ENCODE results near the gene PTPRD. TPM values are rescaled to one million over a fixed set of nuclear protein-coding genes. Genes with fewer than 3 reads are reported as not detected.

PTPRD gene
- total RNA-seq, 4 donors from 2014 or later, result 19.6 to 78.9 (median 45.6) TPM

DNA sequence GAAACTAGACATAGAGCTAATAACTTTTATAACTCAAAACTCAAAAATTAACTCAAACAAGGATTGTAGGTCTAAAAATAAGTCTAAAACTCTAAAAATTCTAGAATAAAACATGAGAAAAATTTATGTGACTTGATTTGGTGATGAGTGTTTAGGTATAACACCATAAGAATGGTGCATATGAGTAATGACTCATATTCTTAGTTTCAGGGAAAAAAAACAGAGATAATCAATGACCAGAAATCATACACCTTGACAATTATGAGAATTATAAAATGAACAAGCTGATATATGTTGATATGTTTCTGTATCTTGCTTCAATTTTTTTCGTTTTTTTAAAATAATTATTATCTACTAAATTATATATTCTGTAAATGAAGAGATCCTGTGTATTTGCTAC is 541.2 kb downstream of the PTPRD start:
- Histone ChIP-seq H3K27ac (no peak overlapping the region), H3K27me3 (no peaks in the 10 kb centered on the region), H3K4me1 (no peaks in the 10 kb centered on the region), H3K4me3 (replicated peaks in 1 of 3) (no peak overlapping the region), H3K36me3 (no peaks in the 10 kb centered on the region), H3K9me3 (no peaks in the 10 kb centered on the region)
- TF ChIP-seq, protein P1, sequence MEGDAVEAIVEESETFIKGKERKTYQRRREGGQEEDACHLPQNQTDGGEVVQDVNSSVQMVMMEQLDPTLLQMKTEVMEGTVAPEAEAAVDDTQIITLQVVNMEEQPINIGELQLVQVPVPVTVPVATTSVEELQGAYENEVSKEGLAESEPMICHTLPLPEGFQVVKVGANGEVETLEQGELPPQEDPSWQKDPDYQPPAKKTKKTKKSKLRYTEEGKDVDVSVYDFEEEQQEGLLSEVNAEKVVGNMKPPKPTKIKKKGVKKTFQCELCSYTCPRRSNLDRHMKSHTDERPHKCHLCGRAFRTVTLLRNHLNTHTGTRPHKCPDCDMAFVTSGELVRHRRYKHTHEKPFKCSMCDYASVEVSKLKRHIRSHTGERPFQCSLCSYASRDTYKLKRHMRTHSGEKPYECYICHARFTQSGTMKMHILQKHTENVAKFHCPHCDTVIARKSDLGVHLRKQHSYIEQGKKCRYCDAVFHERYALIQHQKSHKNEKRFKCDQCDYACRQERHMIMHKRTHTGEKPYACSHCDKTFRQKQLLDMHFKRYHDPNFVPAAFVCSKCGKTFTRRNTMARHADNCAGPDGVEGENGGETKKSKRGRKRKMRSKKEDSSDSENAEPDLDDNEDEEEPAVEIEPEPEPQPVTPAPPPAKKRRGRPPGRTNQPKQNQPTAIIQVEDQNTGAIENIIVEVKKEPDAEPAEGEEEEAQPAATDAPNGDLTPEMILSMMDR (IDR thresholded peaks at IDR 0.05), result no peak
- TF ChIP-seq POLR2A (IDR thresholded peaks at IDR 0.05), result no peak
- 56 to 67% methylated on average over 1 of the region's 1 CpG for WGBS, 2 donors
- no peak for DNase-seq
- intact Hi-C loops (cut with DNase I), result no loop called here

DNA sequence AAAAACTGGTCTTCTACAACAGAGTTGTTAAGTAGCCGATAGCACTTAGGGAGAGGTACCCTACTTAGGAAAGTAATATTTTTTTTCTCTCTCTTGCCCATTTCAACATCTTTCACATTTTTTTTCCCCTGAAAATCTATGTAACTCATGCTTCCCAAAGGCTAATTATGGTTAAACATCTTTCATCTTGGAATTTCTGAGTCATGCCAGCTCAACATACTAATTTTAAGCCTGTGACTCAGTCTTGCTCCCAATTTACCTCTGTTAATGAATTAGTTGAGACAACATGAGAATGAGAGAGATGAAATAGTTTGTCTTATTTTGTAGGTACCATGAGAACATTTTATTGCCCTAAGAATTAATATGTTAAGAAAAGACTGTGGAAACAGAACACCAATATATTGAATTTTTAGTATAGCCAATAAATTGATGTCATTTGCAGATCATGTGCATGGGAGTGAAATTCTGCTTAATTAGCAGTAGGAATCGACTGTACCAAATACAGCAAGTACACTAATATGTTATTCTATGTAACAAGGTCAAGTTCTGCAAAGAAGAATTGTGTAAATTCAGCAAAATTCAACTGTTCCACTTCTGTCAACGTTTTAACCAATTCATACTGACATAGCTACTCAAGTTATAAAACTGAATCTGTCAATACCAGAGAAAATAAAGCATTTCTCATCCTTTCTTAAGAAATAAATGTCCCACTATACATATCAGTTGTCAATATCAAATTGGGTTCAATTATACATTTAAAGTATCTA is 550.0 kb downstream of the PTPRD start:
- no peak for TF ChIP-seq POLR2A (IDR thresholded peaks at IDR 0.05)
- TF ChIP-seq, protein P1 (IDR thresholded peaks at IDR 0.05), result no peak
- WGBS, 2 donors, result 73 to 78% methylated on average over 3 of the region's 3 CpGs
- no peak for DNase-seq
- Histone ChIP-seq H3K9me3 (no peaks in the 10 kb centered on the region), H3K27ac (no peak overlapping the region), H3K27me3 (no peaks in the 10 kb centered on the region), H3K36me3 (no peaks in the 10 kb centered on the region), H3K4me3 (replicated peaks in 1 of 3) (no peak overlapping the region), H3K4me1 (no peaks in the 10 kb centered on the region)
- intact Hi-C loops (cut with DNase I), result no loop called here

GRCh38 chr9:10059044-10059443 is 553.8 kb downstream of the PTPRD start:
- Histone ChIP-seq H3K27me3 (no peaks in the 10 kb centered on the region), H3K4me3 (replicated peaks in 1 of 3) (no peak overlapping the region), H3K4me1 (no peaks in the 10 kb centered on the region), H3K9me3 (no peaks in the 10 kb centered on the region), H3K27ac (no peak overlapping the region), H3K36me3 (no peaks in the 10 kb centered on the region)
- TF ChIP-seq POLR2A (IDR thresholded peaks at IDR 0.05), result no peak
- TF ChIP-seq, protein P1 (IDR thresholded peaks at IDR 0.05), result no peak
- no peak for DNase-seq
- intact Hi-C loops (cut with DNase I), result no loop called here
- 63 to 74% methylated on average over 3 of the region's 3 CpGs for WGBS, 2 donors

- intact Hi-C loops (cut with DNase I), result no loop called here
- H3K4me1 ChIP-seq, result no peaks in the 10 kb centered on the region
- TF ChIP-seq POLR2A (IDR thresholded peaks at IDR 0.05), result no peak
- TF ChIP-seq, protein P1 (IDR thresholded peaks at IDR 0.05), result no peak
- no peak overlapping the region for H3K4me3 ChIP-seq (replicated peaks in 1 of 3)
- WGBS, 2 donors, result 91 to 93% methylated on average over 6 of the region's 6 CpGs
- no peaks in the 10 kb centered on the region for H3K27me3 ChIP-seq
- no peak for DNase-seq
- no peaks in the 10 kb centered on the region for H3K36me3 ChIP-seq
- no peak overlapping the region for H3K27ac ChIP-seq
- no peaks in the 10 kb centered on the region for H3K9me3 ChIP-seq
These were observed 556.9 kb downstream of the PTPRD start for GRCh38 chr9:10055886-10056395.

DNA sequence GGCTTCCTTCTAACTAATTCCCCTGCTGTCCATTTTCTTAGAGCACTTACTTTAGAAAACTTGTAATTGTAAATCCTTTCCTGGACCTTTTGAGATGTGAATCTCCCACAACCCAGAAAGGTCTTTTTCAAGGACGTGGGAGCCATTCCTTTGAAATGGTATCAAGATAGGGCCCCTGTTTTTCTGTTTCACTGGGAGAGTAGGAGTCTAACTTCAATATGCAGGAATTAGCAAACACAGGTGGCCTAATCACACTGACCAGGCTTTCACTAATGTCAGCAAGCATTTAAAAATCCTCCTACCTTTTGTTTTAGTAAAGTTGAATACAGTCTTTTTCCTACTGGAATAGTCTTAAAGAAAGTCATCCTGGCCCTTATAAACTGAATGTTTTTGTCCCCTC is 558.3 kb downstream of the PTPRD start:
- WGBS, 2 donors, result 52 to 63% methylated on average over 1 of the region's 1 CpG
- Histone ChIP-seq H3K4me3 (replicated peaks in 1 of 3) (no peak overlapping the region), H3K4me1 (no peaks in the 10 kb centered on the region), H3K9me3 (no peaks in the 10 kb centered on the region), H3K27me3 (no peaks in the 10 kb centered on the region), H3K27ac (no peak overlapping the region), H3K36me3 (no peaks in the 10 kb centered on the region)
- no peak for DNase-seq
- intact Hi-C loops (cut with DNase I), result no loop called here
- TF ChIP-seq, protein P1 (IDR thresholded peaks at IDR 0.05), result no peak
- no peak for TF ChIP-seq POLR2A (IDR thresholded peaks at IDR 0.05)

All from thyroid gland (tissue), 4 donors.